Measurements from ENCODE around the gene LRRC8C. TPM values are rescaled to one million over a fixed set of nuclear protein-coding genes. Genes with fewer than 3 reads are reported as not detected.

The LRRC8C gene
- total and polyA plus RNA-seq, 10 of the 15 experiments (the other 5 are each of a cell fraction or from before 2014, with no cell fraction given): 2.3 to 16.3 (median 10.8) TPM

DNA sequence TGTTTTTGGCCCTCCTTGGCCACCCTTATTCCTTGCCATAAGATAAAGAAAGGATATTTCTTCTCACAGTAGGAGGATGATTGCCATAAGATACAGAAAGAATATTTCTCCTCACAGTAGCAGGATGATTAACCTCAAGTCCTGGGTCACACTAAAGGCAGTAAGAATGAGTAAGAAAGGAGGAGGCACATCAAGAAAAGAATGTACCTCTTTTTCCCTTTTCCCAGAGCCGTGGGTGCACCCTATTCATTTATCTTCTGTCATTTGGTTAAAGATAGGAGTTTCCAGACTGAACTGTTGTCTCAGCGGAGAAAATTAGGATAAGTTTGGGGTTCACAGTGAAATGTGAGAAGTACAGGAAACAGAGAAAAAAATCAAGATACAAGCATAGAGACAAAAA, 52.5 kb downstream of the LRRC8C start:
- no peaks in the 10 kb centered on the region for H3K27me3 ChIP-seq (replicated peaks in 1 of 2; ENCODE audit: control insufficient read depth in 2 of 2, insufficient read depth in 2 of 2, low read length in 1 of 2)
- ATAC-seq: no peak
- no peak for TF ChIP-seq NFIC (IDR thresholded peaks at IDR 0.05; ENCODE audit: low read depth, low read length)
- no peak for TF ChIP-seq SREBF1 (IDR thresholded peaks at IDR 0.05; ENCODE audit: low read length)
- no peak overlapping the region for H3K9ac ChIP-seq (ENCODE audit: control insufficient read depth, insufficient read depth, low read length)
- intact Hi-C loops (cut with micrococcal nuclease; ENCODE audit: unreplicated experiment) (no loop called here), in situ Hi-C loops (cut with MboI) (no loop called here)
- RAD21 ChIA-PET (ENCODE audit: unreplicated experiment): no interaction called here
- BruUV-seq (replicated peaks): no TSS peak
- CTCF ChIA-PET: interaction anchor here (0.7 to 1.4 kb wide), 3 partner anchors 12 to 48 kb away, joined by 3 to 5 read pairs (median 3); no protein-coding TSS in a partner anchor
- H3K36me3 ChIP-seq (ENCODE audit: control insufficient read depth in 2 of 2, insufficient read depth in 2 of 2, low read length in 1 of 2): peaks cover 2 to 4% of the 10 kb centered on the region in 2 experiments; a peak in 2 of 4 replicates
- H3K27ac ChIP-seq (ENCODE audit: control insufficient read depth, insufficient read depth): no peak overlapping the region
- no peak for FAIRE-seq
- peaks cover 3% of the 10 kb centered on the region; the same call in 1 of the 2 replicates for H3K4me1 ChIP-seq (ENCODE audit: control insufficient read depth, insufficient read depth, low read length)
- H3K4me2 ChIP-seq (ENCODE audit: control insufficient read depth, insufficient read depth): no peak overlapping the region
- no peak for DNase-seq (ENCODE audit: low read depth, low spot score)
- no peaks in the 10 kb centered on the region for H3K79me2 ChIP-seq (ENCODE audit: control insufficient read depth, insufficient read depth, low read length)
- H3K4me3 ChIP-seq: no peak overlapping the region
- no peak overlapping the region for H2AFZ ChIP-seq (ENCODE audit: control insufficient read depth, low read depth, low read length)
- POLR2A ChIA-PET: interaction anchor here (0.6 kb wide), 1 partner anchor 157 kb away, joined by 5 read pairs; no protein-coding TSS in a partner anchor
- SMC1A ChIA-PET (ENCODE audit: uncharacterized antibody, unreplicated experiment): interaction anchor here (0.8 kb wide), 1 partner anchor 50 kb away, joined by 4 read pairs; no protein-coding TSS in a partner anchor
- H3K9me3 ChIP-seq (replicated peaks; ENCODE audit: control insufficient read depth, insufficient read depth, low read length): no peaks in the 10 kb centered on the region; the same call in 1 of the 3 replicates
- no peaks in the 10 kb centered on the region for H4K20me1 ChIP-seq (ENCODE audit: control insufficient read depth, insufficient read depth)
- WGBS (ENCODE audit: insufficient coverage, insufficient replicate concordance, low lambda C conversion rate, missing lambda C conversion rate): 100% methylated on average over 2 of the region's 2 CpGs

GRCh38 chr1:89686520-89686919, 53.6 kb downstream of the LRRC8C start:
- no peak overlapping the region for H3K27ac ChIP-seq (ENCODE audit: control insufficient read depth, insufficient read depth)
- no peaks in the 10 kb centered on the region for H3K79me2 ChIP-seq (ENCODE audit: control insufficient read depth, insufficient read depth, low read length)
- H3K9ac ChIP-seq (ENCODE audit: control insufficient read depth, insufficient read depth, low read length): no peak overlapping the region
- H2AFZ ChIP-seq (ENCODE audit: control insufficient read depth, low read depth, low read length): no peak overlapping the region
- H3K4me3 ChIP-seq: no peak overlapping the region
- POLR2A ChIA-PET: interaction anchor here (1.0 kb wide), 2 partner anchors 9 to 31 kb away, joined by 3 read pairs; no protein-coding TSS in a partner anchor
- no peaks in the 10 kb centered on the region; the same call in 1 of the 2 replicates for H3K4me1 ChIP-seq (ENCODE audit: control insufficient read depth, insufficient read depth, low read length)
- 99% methylated on average over 5 of the region's 5 CpGs for WGBS (ENCODE audit: insufficient coverage, insufficient replicate concordance, low lambda C conversion rate, missing lambda C conversion rate)
- SMC1A ChIA-PET (ENCODE audit: uncharacterized antibody, unreplicated experiment): interaction anchor here (0.8 to 1.3 kb wide), 3 partner anchors 11 to 51 kb away, joined by 4 to 6 read pairs (median 6); no protein-coding TSS in a partner anchor
- in situ Hi-C loops (cut with MboI) (no loop called here), intact Hi-C loops (cut with micrococcal nuclease; ENCODE audit: unreplicated experiment) (no loop called here)
- peaks cover 2 to 4% of the 10 kb centered on the region in 2 experiments; a peak in 3 of 4 replicates for H3K36me3 ChIP-seq (ENCODE audit: control insufficient read depth in 2 of 2, insufficient read depth in 2 of 2, low read length in 1 of 2)
- ATAC-seq: no peak; the same call in 1 of the 3 replicates
- no peak for FAIRE-seq
- no TSS peak for BruUV-seq (replicated peaks)
- no peaks in the 10 kb centered on the region; the same call in 1 of the 3 replicates for H3K9me3 ChIP-seq (replicated peaks; ENCODE audit: control insufficient read depth, insufficient read depth, low read length)
- CTCF ChIA-PET: interaction anchor here (0.6 to 1.6 kb wide), 3 partner anchors 11 to 138 kb away, joined by 3 to 4 read pairs (median 4); no protein-coding TSS in a partner anchor
- TF ChIP-seq RB1 (IDR thresholded peaks at IDR 0.05; ENCODE audit: borderline replicate concordance): no peak
- no peak for TF ChIP-seq TAF1 (IDR thresholded peaks at IDR 0.05; ENCODE audit: borderline replicate concordance, low read depth, low read length)
- TF ChIP-seq TCF7 (IDR thresholded peaks at IDR 0.05; ENCODE audit: borderline replicate concordance): 0 out of 2 replicates have a peak, but pooled peaks have one; percentile 42
- no peaks in the 10 kb centered on the region for H3K27me3 ChIP-seq (replicated peaks in 1 of 2; ENCODE audit: control insufficient read depth in 2 of 2, insufficient read depth in 2 of 2, low read length in 1 of 2)
- no peak overlapping the region for H3K4me2 ChIP-seq (ENCODE audit: control insufficient read depth, insufficient read depth)
- H4K20me1 ChIP-seq (ENCODE audit: control insufficient read depth, insufficient read depth): no peaks in the 10 kb centered on the region
- RAD21 ChIA-PET (ENCODE audit: unreplicated experiment): interaction anchor here (1.1 kb wide), 1 partner anchor 19 kb away, joined by 4 read pairs; no protein-coding TSS in a partner anchor
- no peak for DNase-seq (ENCODE audit: low read depth, low spot score)
